A549 (cell line): Measurements from ENCODE around the gene ZNF862.

ENCODE experiments used
- CEBPB ChIP-seq, 2 experiments: fragments of >200 bp in 1 of 2; sonication (Bioruptor Twin) in 1 of 2; formaldehyde crosslinking in 1 of 2; IDR thresholded peaks; 2 replicates each; pipeline ENCODE4 v1.6.1; 2012 to 2016
- ZC3H11A ChIP-seq: fragments of 450-650 bp; IDR thresholded peaks from 2 replicates; pipeline ENCODE4 v1.6.1; 2014; ENCODE audit warnings: antibody characterized with exemption, mild to moderate bottlenecking
- TF ChIP-seq, protein P1 (sequence below): fragments of >200 bp; sonication (Bioruptor Twin); formaldehyde crosslinking; IDR thresholded peaks from 3 replicates; pipeline ENCODE4 v1.6.1; 2016
- TF ChIP-seq, protein P2 (sequence below): fragments of >200 bp; sonication (Bioruptor Twin); formaldehyde crosslinking; IDR thresholded peaks from 3 replicates; pipeline ENCODE4 v1.5.1; 2016
- TF ChIP-seq, protein P3 (sequence below): IDR thresholded peaks from 2 replicates; pipeline ENCODE4 v1.6.1; 2012

DNA sequence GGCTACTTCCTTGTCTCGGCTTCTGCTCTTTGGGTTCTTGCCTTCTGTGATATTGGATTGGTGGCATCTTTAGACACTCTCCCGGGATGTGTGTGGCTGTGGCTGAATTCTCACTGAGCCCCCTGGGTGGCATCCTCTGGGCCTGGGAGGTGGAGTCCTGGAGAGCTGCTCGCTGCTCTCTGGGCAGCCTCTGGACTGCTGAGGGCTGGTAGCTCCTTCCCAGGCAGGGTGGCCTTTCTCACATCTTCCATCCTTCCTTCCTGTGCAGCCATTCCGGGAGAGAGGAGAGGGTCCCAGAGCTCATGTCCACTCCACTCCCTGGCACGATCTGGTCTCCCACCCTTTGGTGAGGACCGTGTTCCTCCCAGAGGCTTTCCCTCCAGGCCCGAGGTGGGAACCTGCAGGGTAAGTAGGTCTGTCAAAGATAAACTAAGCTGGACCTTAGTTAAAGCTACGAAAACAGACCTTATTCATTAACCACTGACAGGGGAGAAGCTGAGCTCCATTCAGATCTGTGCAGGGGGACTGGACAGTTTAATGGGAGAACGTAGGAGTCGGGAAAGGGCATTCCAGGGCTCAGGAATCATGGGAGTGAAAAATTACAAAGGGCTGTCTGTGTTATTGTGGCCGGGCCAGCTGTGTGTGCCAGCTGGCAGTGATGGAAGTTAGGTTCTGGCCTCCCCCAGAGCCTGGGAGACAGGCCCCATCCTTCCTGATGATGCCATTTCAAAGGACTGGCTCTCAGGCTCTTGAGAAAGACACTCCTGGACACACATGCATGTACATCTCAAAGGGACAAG, 44.3 kb downstream of the ZNF862 start:
- TF ChIP-seq, protein P1, sequence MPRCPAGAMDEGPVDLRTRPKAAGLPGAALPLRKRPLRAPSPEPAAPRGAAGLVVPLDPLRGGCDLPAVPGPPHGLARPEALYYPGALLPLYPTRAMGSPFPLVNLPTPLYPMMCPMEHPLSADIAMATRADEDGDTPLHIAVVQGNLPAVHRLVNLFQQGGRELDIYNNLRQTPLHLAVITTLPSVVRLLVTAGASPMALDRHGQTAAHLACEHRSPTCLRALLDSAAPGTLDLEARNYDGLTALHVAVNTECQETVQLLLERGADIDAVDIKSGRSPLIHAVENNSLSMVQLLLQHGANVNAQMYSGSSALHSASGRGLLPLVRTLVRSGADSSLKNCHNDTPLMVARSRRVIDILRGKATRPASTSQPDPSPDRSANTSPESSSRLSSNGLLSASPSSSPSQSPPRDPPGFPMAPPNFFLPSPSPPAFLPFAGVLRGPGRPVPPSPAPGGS: no peak
- TF ChIP-seq, protein P2, sequence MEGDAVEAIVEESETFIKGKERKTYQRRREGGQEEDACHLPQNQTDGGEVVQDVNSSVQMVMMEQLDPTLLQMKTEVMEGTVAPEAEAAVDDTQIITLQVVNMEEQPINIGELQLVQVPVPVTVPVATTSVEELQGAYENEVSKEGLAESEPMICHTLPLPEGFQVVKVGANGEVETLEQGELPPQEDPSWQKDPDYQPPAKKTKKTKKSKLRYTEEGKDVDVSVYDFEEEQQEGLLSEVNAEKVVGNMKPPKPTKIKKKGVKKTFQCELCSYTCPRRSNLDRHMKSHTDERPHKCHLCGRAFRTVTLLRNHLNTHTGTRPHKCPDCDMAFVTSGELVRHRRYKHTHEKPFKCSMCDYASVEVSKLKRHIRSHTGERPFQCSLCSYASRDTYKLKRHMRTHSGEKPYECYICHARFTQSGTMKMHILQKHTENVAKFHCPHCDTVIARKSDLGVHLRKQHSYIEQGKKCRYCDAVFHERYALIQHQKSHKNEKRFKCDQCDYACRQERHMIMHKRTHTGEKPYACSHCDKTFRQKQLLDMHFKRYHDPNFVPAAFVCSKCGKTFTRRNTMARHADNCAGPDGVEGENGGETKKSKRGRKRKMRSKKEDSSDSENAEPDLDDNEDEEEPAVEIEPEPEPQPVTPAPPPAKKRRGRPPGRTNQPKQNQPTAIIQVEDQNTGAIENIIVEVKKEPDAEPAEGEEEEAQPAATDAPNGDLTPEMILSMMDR: no peak
- TF ChIP-seq, protein P3, sequence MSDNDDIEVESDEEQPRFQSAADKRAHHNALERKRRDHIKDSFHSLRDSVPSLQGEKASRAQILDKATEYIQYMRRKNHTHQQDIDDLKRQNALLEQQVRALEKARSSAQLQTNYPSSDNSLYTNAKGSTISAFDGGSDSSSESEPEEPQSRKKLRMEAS: no peak
- TF ChIP-seq ZC3H11A (no peak), CEBPB (IDR thresholded peaks at IDR 0.05) (no peak)
